Left kidney (tissue), 8 donors: Measurements from ENCODE around the gene PIK3C2A. TPM values are rescaled to one million over a fixed set of nuclear protein-coding genes. Genes with fewer than 3 reads are reported as not detected.
"Not testable (repeated sequence)": the region's sequence is repeated elsewhere in the genome, so short reads cannot be mapped to it uniquely, and the experiment has no call there.

ENCODE experiments used
- DNase-seq: peaks from one replicate; pipeline ENCODE4 v3.0.0-alpha.2; 2013
- long read RNA-seq, 8 donors: transcript quantifications; one replicate each; lab custom pipeline, GENCODE V29; 2026
- polyA plus RNA-seq: library from polyadenylated mRNA; unstranded; fragments of 120-200 nt; gene quantifications from one replicate; pipeline ENCODE4 v1.2.1, GENCODE V29; 2013; ENCODE audit not compliant: insufficient read length

PIK3C2A gene
- polyA plus RNA-seq = 77.6 TPM
- long read RNA-seq, donor 1, partial matches to known transcripts = 6 of 6 reads
- long read RNA-seq, donor 1, other reads (novel, unspliced or antisense) = 0 of 6 reads
- long read RNA-seq, donor 2, full-length matches to known transcripts = 1 of 1 reads
- long read RNA-seq, donor 2, partial matches to known transcripts = 0 of 1 reads
- long read RNA-seq, donor 2, other reads (novel, unspliced or antisense) = 0 of 1 reads
- long read RNA-seq, donor 3, full-length matches to known transcripts = 1 of 11 reads
- long read RNA-seq, donor 3, partial matches to known transcripts = 10 of 11 reads
- long read RNA-seq, donor 3, other reads (novel, unspliced or antisense) = 0 of 11 reads
- long read RNA-seq, donor 4 = 0 reads
- long read RNA-seq, donor 5 = 0 reads
- long read RNA-seq, donor 6 = 0 reads
- long read RNA-seq, donor 7, partial matches to known transcripts = 37 of 37 reads
- long read RNA-seq, donor 7, other reads (novel, unspliced or antisense) = 0 of 37 reads
- long read RNA-seq, donor 8 = 0 reads

- DNase-seq = peak; percentile 95
Observed at GRCh38 chr11:17207317-17208256, at the start of gene PIK3C2A. PIK3C2A (minus strand) TSS chr11:17207986; CDS start chr11:17169741, 38,245 bp downstream.

DNA sequence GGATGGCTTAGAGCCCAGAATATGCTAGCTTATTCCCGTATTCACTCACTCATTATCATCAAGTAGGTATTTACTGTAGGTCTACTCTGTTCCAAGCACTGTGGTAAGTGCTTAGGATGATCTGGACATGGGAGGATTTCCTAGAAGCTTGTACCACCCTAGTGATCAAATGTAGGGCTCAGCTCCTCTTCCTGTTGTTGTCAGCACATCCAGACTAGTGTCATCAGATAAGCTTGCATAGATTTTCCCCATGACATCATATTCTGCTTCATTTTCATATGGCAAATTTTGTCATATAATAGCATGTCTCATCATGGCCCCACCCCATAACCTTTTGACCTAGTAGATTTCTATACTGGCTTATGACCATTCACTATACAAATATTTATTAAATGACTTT lies 49.4 kb upstream of the PIK3C2A start:
- no peak for DNase-seq

- no peak for DNase-seq
Observed at GRCh38 chr11:17256512-17256911, 48.7 kb upstream of the PIK3C2A start.

GRCh38 chr11:17252704-17253103 lies 44.9 kb upstream of the PIK3C2A start:
- no peak for DNase-seq

DNA sequence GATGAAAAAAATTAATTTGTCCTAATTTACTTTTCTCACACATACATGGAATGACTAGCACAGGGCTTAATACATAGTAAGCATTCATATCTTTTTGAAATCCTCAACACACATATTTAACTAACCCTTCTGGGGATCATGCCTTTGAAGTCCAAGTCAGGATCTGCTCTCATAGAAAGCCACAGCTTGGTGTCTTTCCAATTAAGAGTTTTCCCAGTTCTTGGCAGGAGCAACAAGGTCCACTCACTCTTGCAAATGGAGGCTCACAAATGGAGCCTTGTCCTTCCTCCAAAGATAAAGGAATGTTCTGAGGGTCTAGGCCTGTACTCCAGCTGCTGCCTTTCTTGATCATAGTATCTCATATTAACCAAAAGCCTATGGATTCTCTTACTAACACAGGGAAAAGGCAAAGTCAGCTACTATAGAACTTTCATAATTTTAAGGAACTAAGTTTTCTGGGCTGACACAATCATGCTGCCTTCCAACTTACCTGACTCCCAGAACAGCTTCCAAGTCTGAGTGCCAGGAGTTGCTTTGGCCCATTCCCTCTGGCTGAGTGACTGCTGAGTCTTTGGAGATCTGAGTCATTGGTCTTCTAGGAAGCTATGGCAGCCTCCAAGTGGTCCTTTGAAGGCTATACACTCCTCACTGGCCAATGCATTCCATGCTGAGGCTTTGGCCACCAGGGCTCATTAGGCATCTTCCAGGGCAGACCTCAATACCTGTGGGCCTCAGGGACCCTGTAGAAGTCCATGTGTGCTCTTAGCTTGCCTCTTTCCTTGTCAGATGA lies 43.0 kb upstream of the PIK3C2A start:
- no peak for DNase-seq

DNA sequence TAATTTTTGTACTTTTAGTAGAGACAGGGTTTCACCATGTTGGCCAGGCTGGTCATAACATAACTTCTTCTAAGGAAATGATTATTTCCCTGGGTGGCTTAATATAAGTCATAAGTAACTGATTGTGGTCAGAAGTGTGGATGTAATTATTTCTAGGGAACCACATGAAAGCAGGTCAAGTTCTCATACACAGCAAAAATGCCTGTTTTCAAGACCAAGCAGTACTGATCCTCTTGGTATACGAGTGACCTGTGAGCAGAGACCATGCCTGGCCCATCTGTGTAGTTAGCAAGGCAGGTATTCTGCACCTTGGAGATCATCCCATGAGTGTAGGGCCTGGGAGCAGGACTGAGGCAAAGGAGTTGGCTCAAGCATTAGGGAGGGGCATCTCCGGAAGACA lies 36.3 kb upstream of the PIK3C2A start:
- no peak for DNase-seq

DNA sequence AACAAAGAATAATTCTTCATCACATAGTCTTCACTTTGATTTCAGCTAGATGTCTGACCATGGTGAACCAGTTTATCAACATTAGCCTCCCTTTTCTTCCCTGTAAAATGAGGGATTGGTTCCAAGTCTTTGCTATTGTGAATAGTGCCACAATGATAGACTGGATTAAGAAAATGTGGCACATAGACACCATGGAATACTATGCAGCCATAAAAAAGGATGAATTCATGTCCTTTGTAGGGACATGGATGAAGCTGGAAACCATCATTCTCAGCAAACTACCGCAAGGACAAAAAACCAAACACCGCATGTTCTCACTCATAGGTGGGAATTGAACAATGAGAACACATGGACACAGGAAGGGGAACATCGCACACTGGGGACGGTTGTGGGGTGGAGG lies 35.2 kb upstream of the PIK3C2A start:
- DNase-seq = not testable (repeated sequence)

- DNase-seq = no peak
Observed at GRCh38 chr11:17240780-17241179, 33.0 kb upstream of the PIK3C2A start.

DNA sequence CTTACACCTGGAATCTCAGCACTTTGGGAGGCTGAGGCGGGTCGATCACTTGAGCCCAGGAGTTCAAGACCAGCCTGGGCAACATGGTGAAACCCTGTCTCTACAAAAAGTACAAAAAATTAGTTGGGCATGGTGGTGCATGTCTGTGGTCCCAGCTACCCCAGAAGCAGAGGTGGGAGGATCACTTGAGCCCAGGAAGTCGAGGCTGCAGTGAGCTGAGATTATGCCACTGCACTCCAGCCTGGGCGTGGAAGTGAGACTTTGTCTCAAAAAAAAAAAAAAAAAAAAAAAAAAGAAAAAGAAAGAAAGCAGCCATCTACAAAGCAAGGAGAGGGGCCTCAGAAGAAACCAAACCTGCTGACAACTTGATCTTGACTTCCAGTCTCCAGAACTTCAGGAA lies 32.1 kb upstream of the PIK3C2A start:
- DNase-seq = not testable (repeated sequence)

- no peak for DNase-seq
Observed at GRCh38 chr11:17238377-17238776, 30.6 kb upstream of the PIK3C2A start.

- DNase-seq = no peak
Observed at GRCh38 chr11:17233101-17233500, 25.3 kb upstream of the PIK3C2A start.

GRCh38 chr11:17230867-17231851 lies 23.4 kb upstream of the PIK3C2A start:
- DNase-seq = no peak

- DNase-seq = no peak
Observed at GRCh38 chr11:17229481-17230152, 21.8 kb upstream of the PIK3C2A start.

DNA sequence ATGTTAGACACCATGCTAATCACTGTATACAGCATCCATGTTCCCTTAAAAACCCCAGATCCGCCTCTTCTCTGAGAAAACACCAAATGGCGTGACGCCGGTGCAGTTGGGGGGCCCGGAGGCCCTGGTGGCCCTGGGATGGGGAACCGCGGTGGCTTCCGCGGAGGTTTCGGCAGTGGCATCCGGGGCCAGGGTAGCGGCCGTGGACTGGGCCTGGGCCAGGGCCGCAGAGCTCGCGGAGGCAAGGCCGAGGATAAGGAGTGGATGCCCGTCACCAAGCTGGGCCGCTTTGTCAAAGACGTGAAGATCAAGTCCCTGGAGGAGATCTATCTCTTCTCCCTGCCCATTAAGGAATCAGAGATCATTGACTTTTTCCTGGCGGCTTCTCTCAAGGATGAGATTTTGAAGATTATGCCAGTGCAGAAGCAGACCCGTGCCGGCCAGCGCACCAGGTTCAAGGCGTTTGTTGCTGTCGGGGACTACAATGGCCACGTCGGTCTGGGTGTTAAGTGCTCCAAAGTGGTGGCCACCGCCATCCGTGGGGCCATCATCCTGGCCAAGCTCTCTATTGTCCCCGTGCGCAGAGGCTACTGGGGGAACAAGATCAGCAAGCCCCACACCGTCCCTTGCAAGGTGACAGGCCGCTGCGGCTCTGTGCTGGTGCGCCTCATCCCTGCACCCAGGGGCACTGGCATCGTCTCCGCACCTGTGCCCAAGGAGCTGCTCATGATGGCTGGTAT lies 20.6 kb upstream of the PIK3C2A start:
- DNase-seq = not testable (repeated sequence)

GRCh38 chr11:17224727-17225126 lies 16.9 kb upstream of the PIK3C2A start:
- DNase-seq = no peak

GRCh38 chr11:17221968-17222367 lies 14.2 kb upstream of the PIK3C2A start:
- no peak for DNase-seq

GRCh38 chr11:17219016-17219415 lies 11.2 kb upstream of the PIK3C2A start:
- DNase-seq = no peak

- no peak for DNase-seq
Observed at GRCh38 chr11:17218403-17218802, 10.6 kb upstream of the PIK3C2A start.

DNA sequence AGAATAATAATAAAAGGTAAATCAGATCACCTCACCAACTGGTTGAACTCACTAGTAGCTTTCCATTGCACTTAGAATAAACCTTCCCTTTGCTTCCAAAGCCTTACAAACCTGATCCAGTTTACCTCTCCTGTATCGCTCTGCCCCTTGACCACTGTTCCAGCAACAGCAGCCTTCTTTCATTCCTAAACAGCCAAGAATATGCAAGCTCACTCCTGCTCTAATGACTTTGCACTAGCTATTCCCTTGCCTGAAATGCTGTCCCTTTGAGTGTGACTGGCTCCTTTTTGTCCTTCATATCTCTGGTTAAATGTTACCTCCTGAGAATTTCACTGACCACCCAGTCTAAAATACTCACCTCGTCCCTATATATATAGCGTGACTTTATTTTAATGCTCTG lies 9.6 kb upstream of the PIK3C2A start:
- no peak for DNase-seq
